GM19240 (cell line): ENCODE measurements around the gene UMODL1.
"Not testable (repeated sequence)": the region's sequence is repeated elsewhere in the genome, so short reads cannot be mapped to it uniquely, and the experiment has no call there.

Experiments used
- DNase-seq: peaks from one replicate; pipeline ENCODE4 v3.0.0; 2011; ENCODE audit warnings: low spot score; ENCODE audit not compliant: insufficient read length

Gene UMODL1

GRCh38 chr21:42162831-42163510, 91.9 kb downstream of the UMODL1 start:
- DNase-seq: no peak

GRCh38 chr21:42163511-42163863, 92.4 kb downstream of the UMODL1 start:
- DNase-seq: no peak

- peak; percentile 65 for DNase-seq
These were observed 93.1 kb downstream of the UMODL1 start for GRCh38 chr21:42164064-42164789.

- DNase-seq: no peak
These were observed 93.7 kb downstream of the UMODL1 start for GRCh38 chr21:42164818-42165217.

GRCh38 chr21:42165901-42166300, 94.8 kb downstream of the UMODL1 start:
- no peak for DNase-seq

- no peak for DNase-seq
These were observed 98.6 kb downstream of the UMODL1 start for GRCh38 chr21:42169758-42170157.

GRCh38 chr21:42171091-42172053, 100.3 kb downstream of the UMODL1 start:
- DNase-seq: no peak

GRCh38 chr21:42172596-42173483, 101.7 kb downstream of the UMODL1 start:
- DNase-seq: no peak

GRCh38 chr21:42174173-42174572, 103.1 kb downstream of the UMODL1 start:
- DNase-seq: no peak

- no peak for DNase-seq
These were observed 104.1 kb downstream of the UMODL1 start for GRCh38 chr21:42175110-42175710.

- no peak for DNase-seq
These were observed 105.7 kb downstream of the UMODL1 start for GRCh38 chr21:42176859-42177258.

- no peak for DNase-seq
These were observed 108.2 kb downstream of the UMODL1 start for GRCh38 chr21:42179316-42179715.

GRCh38 chr21:42180001-42180400, 108.9 kb downstream of the UMODL1 start:
- not testable (repeated sequence) for DNase-seq

GRCh38 chr21:42182713-42183371, 111.7 kb downstream of the UMODL1 start:
- DNase-seq: no peak

- DNase-seq: no peak
These were observed 112.5 kb downstream of the UMODL1 start for GRCh38 chr21:42183374-42184266.

- DNase-seq: no peak
These were observed 115.5 kb downstream of the UMODL1 start for GRCh38 chr21:42186591-42186990.

GRCh38 chr21:42187976-42188653, 117.0 kb downstream of the UMODL1 start:
- peak; percentile 80 for DNase-seq

- DNase-seq: no peak
These were observed 117.5 kb downstream of the UMODL1 start for GRCh38 chr21:42188663-42189062.
